Effector memory CD4-positive, alpha-beta T cell (primary cell): ENCODE results near the gene FBXL15.

ENCODE experiments used
- DNase-seq, 3 donors: peaks; one replicate each; pipeline ENCODE4 v3.0.0-alpha.2; 2020
- H3K27ac ChIP-seq: 2 replicates; pipeline ENCODE4 v1.7.0; 2013; ENCODE audit warnings: mild to moderate bottlenecking, low read length, moderate library complexity; ENCODE audit not compliant: insufficient read depth, poor library complexity, severe bottlenecking
- H3K27me3 ChIP-seq: replicated peaks from 2 replicates; pipeline ENCODE4 v1.7.0; 2013; ENCODE audit warnings: mild to moderate bottlenecking, low read length; ENCODE audit not compliant: insufficient read depth, control insufficient read depth, poor library complexity, severe bottlenecking
- H3K36me3 ChIP-seq: 2 replicates; pipeline ENCODE4 v1.7.0; 2013; ENCODE audit warnings: mild to moderate bottlenecking, low read length, moderate library complexity; ENCODE audit not compliant: control insufficient read depth, insufficient read depth
- H3K4me1 ChIP-seq: 2 replicates; pipeline ENCODE4 v1.7.0; 2013; ENCODE audit warnings: low read length, mild to moderate bottlenecking; ENCODE audit not compliant: control insufficient read depth, insufficient read depth, poor library complexity, severe bottlenecking
- H3K4me3 ChIP-seq: 2 replicates; pipeline ENCODE4 v1.7.0; 2013; ENCODE audit warnings: low read length, low read depth, mild to moderate bottlenecking; ENCODE audit not compliant: insufficient read depth, poor library complexity, severe bottlenecking
- H3K9me3 ChIP-seq: 2 replicates; pipeline ENCODE4 v1.7.0; 2013; ENCODE audit warnings: mild to moderate bottlenecking, low read length, moderate library complexity; ENCODE audit not compliant: control insufficient read depth

The FBXL15 gene

DNA sequence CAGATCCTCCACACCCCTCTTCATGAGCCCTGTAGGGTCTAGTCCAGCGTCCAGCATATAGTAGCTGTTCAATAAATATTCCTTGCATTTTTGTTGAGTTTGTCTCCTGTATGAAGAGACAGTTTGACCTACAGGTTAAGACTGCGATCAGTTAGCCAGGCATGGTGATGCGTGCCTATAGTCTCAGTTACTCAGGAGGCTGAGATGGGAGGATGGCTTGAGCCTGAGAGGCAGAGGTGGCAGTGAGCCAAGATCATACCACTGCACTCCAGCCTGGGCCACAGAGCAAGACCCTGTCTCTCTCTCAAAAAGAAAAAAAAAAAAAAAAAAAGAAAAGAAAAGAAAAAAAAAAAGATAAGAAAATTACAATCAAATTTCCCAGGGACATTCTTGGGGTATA, 16.9 kb downstream of the FBXL15 start:
- Histone ChIP-seq H3K27ac (no peak overlapping the region), H3K4me1 (peaks cover 37% of the 10 kb centered on the region), H3K4me3 (no peak overlapping the region), H3K36me3 (no peaks in the 10 kb centered on the region), H3K27me3 (no peaks in the 10 kb centered on the region), H3K9me3 (no peaks in the 10 kb centered on the region)
- no peak for DNase-seq

GRCh38 chr10:102438374-102438773, 17.7 kb downstream of the FBXL15 start:
- Histone ChIP-seq H3K4me1 (peaks cover 33% of the 10 kb centered on the region), H3K27ac (no peak overlapping the region), H3K9me3 (no peaks in the 10 kb centered on the region), H3K27me3 (no peaks in the 10 kb centered on the region), H3K36me3 (no peaks in the 10 kb centered on the region), H3K4me3 (no peak overlapping the region)
- DNase-seq = no peak

DNA sequence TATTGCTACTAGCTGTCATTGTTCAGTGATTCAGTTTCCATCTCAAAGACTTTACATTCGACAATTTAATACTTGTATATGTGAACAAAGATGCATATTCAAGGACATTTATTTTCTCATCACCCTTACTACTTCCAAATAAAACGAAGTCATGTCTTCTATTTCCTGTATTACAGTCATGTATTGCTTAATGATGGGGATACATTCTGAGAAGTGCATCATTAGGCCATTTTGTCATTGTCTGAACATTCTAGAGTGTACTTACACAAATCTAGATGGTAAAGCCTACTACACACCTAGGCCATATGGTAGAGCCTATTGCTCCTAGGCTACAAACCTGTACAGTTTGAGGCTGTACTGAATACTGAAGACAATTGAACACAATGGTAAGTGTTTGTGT, 24.2 kb downstream of the FBXL15 start:
- Histone ChIP-seq H3K4me3 (no peak overlapping the region), H3K4me1 (peaks cover 5% of the 10 kb centered on the region)
- no peak for DNase-seq

GRCh38 chr10:102449321-102450123, 28.9 kb downstream of the FBXL15 start:
- H3K4me3 ChIP-seq = peak overlapping the region; percentile 84
- H3K9me3 ChIP-seq = no peaks in the 10 kb centered on the region
- peaks cover 17% of the 10 kb centered on the region for H3K4me1 ChIP-seq
- peaks cover 8% of the 10 kb centered on the region for H3K36me3 ChIP-seq
- peak overlapping the region; percentile 85 for H3K27ac ChIP-seq
- no peaks in the 10 kb centered on the region for H3K27me3 ChIP-seq
- peak; percentile 74 to 82 (median 78) for DNase-seq

More for the DNA sequence above, 24.2 kb downstream of the FBXL15 start:
- no peaks in the 10 kb centered on the region for H3K27me3 ChIP-seq
- H3K27ac ChIP-seq = no peak overlapping the region
- no peaks in the 10 kb centered on the region for H3K36me3 ChIP-seq
- H3K9me3 ChIP-seq = no peaks in the 10 kb centered on the region

DNA sequence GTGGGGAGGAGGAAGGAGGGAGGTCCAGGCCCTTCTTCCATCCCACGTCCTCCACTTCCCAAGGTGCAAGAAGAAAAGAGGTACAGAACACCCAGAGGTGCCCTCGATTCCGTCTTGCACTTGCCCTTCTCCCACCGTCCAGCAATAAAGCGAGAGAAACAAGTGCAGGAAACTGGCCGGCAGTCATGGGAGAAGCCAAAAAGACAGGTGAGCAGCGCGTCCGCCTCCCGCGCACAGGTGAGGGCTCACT, 29.4 kb downstream of the FBXL15 start:
- Histone ChIP-seq H3K9me3 (no peaks in the 10 kb centered on the region), H3K27ac (peak overlapping the region; percentile 85), H3K36me3 (peaks cover 8% of the 10 kb centered on the region), H3K27me3 (no peaks in the 10 kb centered on the region), H3K4me3 (peak overlapping the region; percentile 84), H3K4me1 (peaks cover 17% of the 10 kb centered on the region)
- no peak for DNase-seq

- Histone ChIP-seq H3K27ac (peak overlapping the region; percentile 85), H3K4me1 (peaks cover 17% of the 10 kb centered on the region), H3K27me3 (no peaks in the 10 kb centered on the region), H3K9me3 (no peaks in the 10 kb centered on the region), H3K36me3 (peaks cover 8% of the 10 kb centered on the region), H3K4me3 (peak overlapping the region; percentile 84)
- peak; percentile 81 to 83 (median 82) for DNase-seq
Measured at GRCh38 chr10:102450374-102451104, 29.9 kb downstream of the FBXL15 start.

DNA sequence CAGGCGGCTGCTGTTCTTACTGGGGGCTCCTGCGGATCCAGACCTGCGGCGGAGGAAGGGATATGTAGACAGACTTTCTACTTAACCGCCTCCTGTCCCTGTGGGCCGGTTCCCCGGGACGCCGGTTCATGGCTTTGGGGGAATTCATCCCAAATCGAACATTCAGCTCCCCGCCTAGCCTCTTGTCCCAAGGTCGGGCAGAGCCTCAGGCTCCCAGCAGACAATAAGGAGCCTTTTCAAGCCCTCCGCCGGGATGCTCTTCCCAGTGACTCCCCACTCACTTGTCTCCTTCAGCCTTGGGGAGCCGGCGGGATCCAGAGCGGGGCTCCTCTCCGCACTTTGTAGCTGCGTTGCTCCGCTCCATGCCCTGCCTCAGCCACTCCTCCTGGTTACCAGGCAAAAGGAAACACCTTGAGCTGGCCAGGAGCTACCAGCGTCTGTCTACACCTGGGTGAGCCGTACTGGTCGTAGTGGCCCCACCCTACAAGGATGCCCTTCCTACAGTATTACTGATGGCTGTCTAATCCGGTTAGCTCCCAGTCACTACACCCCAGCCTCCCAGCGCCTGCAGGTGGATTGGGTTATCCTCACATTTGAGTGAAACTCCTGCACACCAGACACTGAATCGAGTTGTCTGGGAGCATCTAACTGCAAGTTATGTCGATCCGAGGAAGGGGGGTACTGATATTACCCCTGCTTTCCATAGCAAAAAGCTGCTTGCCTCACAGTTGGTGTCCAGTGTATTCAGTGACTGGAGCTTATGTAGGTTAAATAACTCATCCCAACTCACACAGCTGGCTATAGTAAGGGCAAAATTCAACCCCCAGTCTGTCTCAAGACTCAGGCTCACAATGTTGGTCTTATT, 30.7 kb downstream of the FBXL15 start, which contains the start of gene C10orf95:
TSS of gene C10orf95 (minus strand) at position 439 of the 865 bp plus-strand sequence. CDS start 450 bp downstream, outside the sequence.
- H3K36me3 ChIP-seq = peaks cover 12% of the 10 kb centered on the region
- no peaks in the 10 kb centered on the region for H3K9me3 ChIP-seq
- peak within 1 kb of the TSS; percentile 84 for H3K4me3 ChIP-seq
- no peak for DNase-seq
- H3K27me3 ChIP-seq = no peaks in the 10 kb centered on the region
- peak within 1 kb of the TSS; percentile 85 for H3K27ac ChIP-seq
- peaks cover 17% of the 10 kb centered on the region for H3K4me1 ChIP-seq

GRCh38 chr10:102452672-102453340, 32.2 kb downstream of the FBXL15 start:
- H3K4me3 ChIP-seq = no peak overlapping the region
- DNase-seq = peak; percentile 8 to 11 (median 11)
- H3K4me1 ChIP-seq = peaks cover 17% of the 10 kb centered on the region
- no peaks in the 10 kb centered on the region for H3K27me3 ChIP-seq
- no peaks in the 10 kb centered on the region for H3K9me3 ChIP-seq
- H3K27ac ChIP-seq = no peak overlapping the region
- H3K36me3 ChIP-seq = peaks cover 12% of the 10 kb centered on the region

DNA sequence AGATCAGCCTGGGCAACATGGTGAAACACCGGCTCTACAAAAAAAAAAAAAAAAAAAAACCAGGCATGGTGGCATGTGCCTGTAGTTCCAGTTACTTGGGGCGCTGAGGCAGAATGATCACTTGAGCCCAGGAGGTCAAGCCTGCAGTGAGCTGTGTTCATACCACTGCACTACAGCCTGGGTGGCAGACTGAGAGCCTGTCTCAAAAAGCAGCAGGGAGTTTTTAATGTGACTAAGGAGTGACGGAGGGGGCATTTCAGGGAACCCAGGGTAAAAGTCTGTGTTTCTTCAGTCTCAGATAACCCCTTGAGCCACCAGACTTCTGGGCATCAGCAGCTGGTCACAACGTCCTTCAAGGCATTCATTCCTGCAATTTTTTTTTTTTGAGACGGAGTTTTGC, 32.9 kb downstream of the FBXL15 start:
- H3K27ac ChIP-seq = no peak overlapping the region
- H3K4me3 ChIP-seq = no peak overlapping the region
- H3K9me3 ChIP-seq = no peaks in the 10 kb centered on the region
- H3K4me1 ChIP-seq = peaks cover 17% of the 10 kb centered on the region
- H3K36me3 ChIP-seq = peaks cover 12% of the 10 kb centered on the region
- H3K27me3 ChIP-seq = no peaks in the 10 kb centered on the region
- no peak for DNase-seq
